Esophagus muscularis mucosa (tissue), 4 donors: ENCODE results near the gene HSPB1. TPM values are rescaled to one million over a fixed set of nuclear protein-coding genes. Genes with fewer than 3 reads are reported as not detected.
"Not testable (repeated sequence)": the region's sequence is repeated elsewhere in the genome, so short reads cannot be mapped to it uniquely, and the experiment has no call there.

Experiments used
- DNase-seq: peaks from one replicate; pipeline ENCODE4 v3.0.0-alpha.2; 2017; ENCODE audit errors: extremely low spot score
- H3K27ac ChIP-seq, 4 donors: fragments of 200-600 bp; sonication (generic); replicated peaks in 1 of 4; 1 replicate in 3 of 4; 2 replicates in 1 of 4; pipeline ENCODE4 v1.5.1; 2016 to 2019; ENCODE audit warnings: mild to moderate bottlenecking in 1 of 4
- H3K27me3 ChIP-seq, 4 donors: fragments of 200-600 bp; sonication (generic); one replicate each; pipeline versions ENCODE4 v1.5.1 to v1.6.0; 2016 to 2019
- H3K36me3 ChIP-seq, 4 donors: fragments of 200-600 bp; sonication (generic); one replicate each; pipeline ENCODE4 v1.5.1; 2016 to 2019
- H3K4me1 ChIP-seq, 4 donors: fragments of 200-600 bp; sonication (generic); one replicate each; pipeline ENCODE4 v1.5.1; 2016 to 2019
- H3K4me3 ChIP-seq, 4 donors: fragments of 200-600 bp; sonication (generic); 1 replicate in 2 of 4; 2 replicates in 2 of 4; pipeline ENCODE4 v1.5.1; 2016 to 2019; ENCODE audit warnings: mild to moderate bottlenecking in 4 of 4, moderate library complexity in 1 of 4
- H3K9me3 ChIP-seq, 4 donors: fragments of 200-600 bp; sonication (generic); 1 replicate in 3 of 4; 2 replicates in 1 of 4; pipeline ENCODE4 v1.5.1; 2016 to 2019
- CTCF ChIP-seq, 3 experiments: fragments of 200-600 bp in 2 of 3; fragments of 450-650 bp in 1 of 3; sonication (generic) in 2 of 3; IDR thresholded peaks; one replicate each; pipeline ENCODE4 v1.5.1; 2017 to 2019; ENCODE audit warnings: antibody characterized with exemption in 3 of 3, mild to moderate bottlenecking in 2 of 3, moderate library complexity in 1 of 3
- EP300 ChIP-seq: sonication (generic); formaldehyde crosslinking; IDR thresholded peaks from one replicate; pipeline ENCODE4 v1.6.1; 2017; ENCODE audit warnings: antibody characterized with exemption
- POLR2A ChIP-seq: fragments of 450-650 bp; IDR thresholded peaks from one replicate; pipeline ENCODE4 v1.6.1; 2017; ENCODE audit warnings: antibody characterized with exemption, moderate library complexity, mild to moderate bottlenecking, low read depth
- POLR2AphosphoS5 ChIP-seq, 2 donors: sonication (generic); formaldehyde crosslinking; IDR thresholded peaks; one replicate each; pipeline ENCODE4 v1.6.1; 2017; ENCODE audit warnings: antibody characterized with exemption in 2 of 2
- WGBS: methylation state at CpG from one replicate; pipeline ENCODE4 v1.1.5; 2018; 5-methylcytosine and 5-hydroxymethylcytosine counted together
- intact Hi-C: fragments of 100-400 bp; cut with DNase I; formaldehyde crosslinking; loops from one replicate; pipeline ENCODE4 v1.15.1; 2023
- total RNA-seq, 4 donors: library from RNA; depleted of rRNA; stranded (reverse); fragments of >200 nt; gene quantifications; one replicate each; pipeline versions ENCODE4 v1.1.0 to v1.2.1, GENCODE V29; 2016

HSPB1 gene
- total RNA-seq, 4 donors from 2014 or later, result 927 to 2,513 (median 1,694) TPM

GRCh38 chr7:76268376-76268775 lies 34.1 kb upstream of the HSPB1 start:
- Histone ChIP-seq H3K4me1 (peaks cover 10 to 20% (median 16%) of the 10 kb centered on the region in 4 donors), H3K4me3 (peak overlapping the region in 1 of 4 donors; percentile 21), H3K9me3 (no peaks in the 10 kb centered on the region), H3K36me3 (no peaks in the 10 kb centered on the region), H3K27ac (no peak overlapping the region), H3K27me3 (peaks cover 7 to 74% (median 24%) of the 10 kb centered on the region in 4 donors)
- TF ChIP-seq CTCF (IDR thresholded peaks at IDR 0.05) (no peak), POLR2AphosphoS5 (IDR thresholded peaks at IDR 0.05) (no peak), POLR2A (no peak), EP300 (no peak)
- intact Hi-C loops, result no loop called here
- no peak for DNase-seq
- 61% methylated on average over 5 of the region's 5 CpGs for WGBS

GRCh38 chr7:76269895-76270294 lies 32.6 kb upstream of the HSPB1 start:
- TF ChIP-seq POLR2AphosphoS5 (IDR thresholded peaks at IDR 0.05), result no peak
- no peak for TF ChIP-seq CTCF (IDR thresholded peaks at IDR 0.05)
- TF ChIP-seq POLR2A, result no peak
- TF ChIP-seq EP300, result no peak
- peaks cover 10 to 20% (median 16%) of the 10 kb centered on the region in 4 donors for H3K4me1 ChIP-seq
- no peak overlapping the region for H3K27ac ChIP-seq
- H3K36me3 ChIP-seq, result no peaks in the 10 kb centered on the region
- H3K9me3 ChIP-seq, result no peaks in the 10 kb centered on the region
- no peak overlapping the region for H3K4me3 ChIP-seq
- WGBS, result 19% methylated on average over 5 of the region's 5 CpGs
- H3K27me3 ChIP-seq, result peaks cover 7 to 83% (median 24%) of the 10 kb centered on the region in 4 donors
- no peak for DNase-seq
- intact Hi-C loops, result no loop called here

- WGBS, result 100% methylated on average over 1 of the region's 2 CpGs
- intact Hi-C loops, H3K4me3 ChIP-seq, H3K36me3 ChIP-seq, H3K27ac ChIP-seq, DNase-seq, H3K9me3 ChIP-seq: not testable (repeated sequence)
- Histone ChIP-seq H3K4me1 (peaks cover 10 to 20% (median 16%) of the 10 kb centered on the region in 4 donors), H3K27me3 (peaks cover 7 to 88% (median 24%) of the 10 kb centered on the region in 4 donors)
These were observed 31.1 kb upstream of the HSPB1 start for GRCh38 chr7:76271384-76271783.

- Histone ChIP-seq H3K36me3 (no peaks in the 10 kb centered on the region), H3K9me3 (no peaks in the 10 kb centered on the region), H3K27me3 (peaks cover 3 to 89% (median 18%) of the 10 kb centered on the region in 4 donors), H3K4me1 (peaks cover 5 to 14% (median 10%) of the 10 kb centered on the region in 4 donors), H3K4me3 (no peak overlapping the region), H3K27ac (no peak overlapping the region)
- TF ChIP-seq EP300, result no peak
- intact Hi-C loops, result no loop called here
- WGBS, result 84% methylated on average over 6 of the region's 6 CpGs
- DNase-seq, result no peak
These were observed 30.3 kb upstream of the HSPB1 start for GRCh38 chr7:76272142-76272541.

GRCh38 chr7:76272851-76273497 lies 29.5 kb upstream of the HSPB1 start:
- peaks cover 0 to 89% (median 9%) of the 10 kb centered on the region in 4 donors for H3K27me3 ChIP-seq
- DNase-seq, result no peak

More at GRCh38 chr7:76272851-76273497, 29.5 kb upstream of the HSPB1 start:
- H3K4me1 ChIP-seq, result peaks cover 0 to 6% (median 2%) of the 10 kb centered on the region in 4 donors
- H3K4me3 ChIP-seq, result no peak overlapping the region
- TF ChIP-seq CTCF (IDR thresholded peaks at IDR 0.05) (no peak), POLR2AphosphoS5 (IDR thresholded peaks at IDR 0.05) (no peak), EP300 (no peak), POLR2A (no peak)
- H3K27ac ChIP-seq, result no peak overlapping the region
- intact Hi-C loops, result no loop called here
- H3K9me3 ChIP-seq, result no peaks in the 10 kb centered on the region
- 42% methylated on average over 7 of the region's 7 CpGs for WGBS
- no peaks in the 10 kb centered on the region for H3K36me3 ChIP-seq
